Peyer's patch (tissue), 4 donors: Measurements from ENCODE around the gene EXD3. TPM values are rescaled to one million over a fixed set of nuclear protein-coding genes. Genes with fewer than 3 reads are reported as not detected.

Source experiments
- DNase-seq, 3 donors: peaks; one replicate each; pipeline ENCODE4 v3.0.0-alpha.2; 2017 to 2019
- H3K27ac ChIP-seq, 4 donors: fragments of 200-600 bp; sonication (generic); one replicate each; pipeline ENCODE4 v1.5.1; 2016 to 2019
- H3K27me3 ChIP-seq, 2 donors: fragments of 200-600 bp; sonication (generic); one replicate each; pipeline ENCODE4 v1.5.1; 2019
- H3K36me3 ChIP-seq, 3 donors: fragments of 200-600 bp; sonication (generic); one replicate each; pipeline ENCODE4 v1.5.1; 2016 to 2019
- H3K4me1 ChIP-seq, 4 donors: fragments of 200-600 bp; sonication (generic); one replicate each; pipeline ENCODE4 v1.5.1; 2016 to 2019
- H3K4me3 ChIP-seq, 4 donors: fragments of 200-600 bp; sonication (generic); 1 replicate in 3 of 4; 2 replicates in 1 of 4; pipeline ENCODE4 v1.5.1; 2016 to 2019; ENCODE audit warnings: mild to moderate bottlenecking in 1 of 4
- H3K9me3 ChIP-seq, 4 donors: fragments of 200-600 bp; sonication (generic); one replicate each; pipeline ENCODE4 v1.5.1; 2016 to 2019; ENCODE audit warnings: mild to moderate bottlenecking in 1 of 4
- CTCF ChIP-seq, 6 experiments: fragments of 450-650 bp in 4 of 6; fragments of 200-600 bp in 2 of 6; sonication (generic) in 1 of 6; IDR thresholded peaks; one replicate each; pipeline ENCODE4 v1.5.1; 2017 to 2019; ENCODE audit warnings: antibody characterized with exemption in 6 of 6, mild to moderate bottlenecking in 3 of 6, moderate library complexity in 1 of 6
- POLR2A ChIP-seq, 2 donors: fragments of 450-650 bp; IDR thresholded peaks; one replicate each; pipeline ENCODE4 v1.5.1; 2017; ENCODE audit warnings: antibody characterized with exemption in 2 of 2, mild to moderate bottlenecking in 2 of 2, moderate library complexity in 2 of 2
- total RNA-seq, 4 donors: library from RNA; depleted of rRNA; stranded (reverse); fragments of >200 nt; gene quantifications; one replicate each; pipeline ENCODE4 v1.1.0, GENCODE V29; 2016

EXD3 gene
- total RNA-seq, 4 donors from 2014 or later, result 38.7 to 82.4 (median 61.6) TPM

- Histone ChIP-seq H3K36me3 (no peaks in the 10 kb centered on the region), H3K4me3 (no peak overlapping the region), H3K27me3 (no peaks in the 10 kb centered on the region), H3K27ac (peak overlapping the region in 1 of 4 donors; percentile 99), H3K9me3 (no peaks in the 10 kb centered on the region), H3K4me1 (peaks cover 9 to 76% (median 24%) of the 10 kb centered on the region in 4 donors)
- DNase-seq, result peak in 1 of 3 donors; percentile 61
- TF ChIP-seq POLR2A (IDR thresholded peaks at IDR 0.05), result no peak
- no peak for TF ChIP-seq CTCF (IDR thresholded peaks at IDR 0.05)
Observed at GRCh38 chr9:137308057-137308619, 114.8 kb downstream of the EXD3 start.

GRCh38 chr9:137307255-137308056 is 115.5 kb downstream of the EXD3 start:
- TF ChIP-seq POLR2A (IDR thresholded peaks at IDR 0.05), result peak in 1 of 2 donors; percentile 11
- TF ChIP-seq CTCF (IDR thresholded peaks at IDR 0.05), result no peak
- Histone ChIP-seq H3K27ac (peak overlapping the region in 2 of 4 donors; percentile 79 to 99), H3K36me3 (no peaks in the 10 kb centered on the region), H3K4me1 (peaks cover 14 to 82% (median 24%) of the 10 kb centered on the region in 4 donors), H3K27me3 (no peaks in the 10 kb centered on the region), H3K4me3 (peak overlapping the region in 2 of 4 donors; percentile 25 to 32), H3K9me3 (no peaks in the 10 kb centered on the region)
- DNase-seq, result peak in 2 of 3 donors; percentile 78 to 86

GRCh38 chr9:137306850-137307254 is 116.1 kb downstream of the EXD3 start:
- H3K4me3 ChIP-seq, result peak overlapping the region in 2 of 4 donors; percentile 25 to 32
- no peaks in the 10 kb centered on the region for H3K36me3 ChIP-seq
- no peaks in the 10 kb centered on the region for H3K27me3 ChIP-seq
- TF ChIP-seq CTCF (IDR thresholded peaks at IDR 0.05), result no peak
- no peak for TF ChIP-seq POLR2A (IDR thresholded peaks at IDR 0.05)
- H3K27ac ChIP-seq, result peak overlapping the region; percentile 5 to 99 (median 84)
- peak in 1 of 3 donors; percentile 54 for DNase-seq
- H3K9me3 ChIP-seq, result no peaks in the 10 kb centered on the region
- H3K4me1 ChIP-seq, result peaks cover 15 to 77% (median 22%) of the 10 kb centered on the region in 4 donors

- Histone ChIP-seq H3K4me1 (peaks cover 16 to 75% (median 20%) of the 10 kb centered on the region in 4 donors), H3K27me3 (no peaks in the 10 kb centered on the region), H3K4me3 (peak overlapping the region in 2 of 4 donors; percentile 37 to 47), H3K36me3 (no peaks in the 10 kb centered on the region), H3K27ac (peak overlapping the region; percentile 20 to 99 (median 84)), H3K9me3 (no peaks in the 10 kb centered on the region)
- peak in 2 of 3 donors; percentile 48 to 52 for DNase-seq
- TF ChIP-seq CTCF (IDR thresholded peaks at IDR 0.05) (no peak), POLR2A (IDR thresholded peaks at IDR 0.05) (no peak)
Observed at GRCh38 chr9:137306066-137306849, 116.7 kb downstream of the EXD3 start.

- H3K27ac ChIP-seq, result peak overlapping the region; percentile 20 to 99 (median 84)
- no peaks in the 10 kb centered on the region for H3K27me3 ChIP-seq
- H3K4me1 ChIP-seq, result peaks cover 15 to 70% (median 22%) of the 10 kb centered on the region in 4 donors
Observed at GRCh38 chr9:137305798-137306065, 117.2 kb downstream of the EXD3 start.

More at GRCh38 chr9:137305798-137306065, 117.2 kb downstream of the EXD3 start:
- no peak for DNase-seq
- peak overlapping the region in 2 of 4 donors; percentile 37 to 47 for H3K4me3 ChIP-seq
- TF ChIP-seq CTCF (IDR thresholded peaks at IDR 0.05), result no peak
- no peak for TF ChIP-seq POLR2A (IDR thresholded peaks at IDR 0.05)
- H3K36me3 ChIP-seq, result no peaks in the 10 kb centered on the region
- no peaks in the 10 kb centered on the region for H3K9me3 ChIP-seq
